DND-41 (cell line): Measurements from ENCODE around the gene TMEM154.

Source experiments
- ATAC-seq: fragments of 200-7000 bp; cut with Tn5 transposase; 3 replicates; pipeline ENCODE4 v1.9.1; 2021; ENCODE audit warnings: low read depth; ENCODE audit not compliant: insufficient read depth
- DNase-seq: peaks from one replicate; pipeline ENCODE4 v3.0.0-alpha.2; 2020
- H2AFZ ChIP-seq: 2 replicates; pipeline ENCODE4 v1.6.0; 2012; ENCODE audit warnings: low read depth, low read length
- H3K27ac ChIP-seq: 2 replicates; pipeline ENCODE4 v1.5.1; 2012; ENCODE audit warnings: low read length, inconsistent platforms
- H3K27me3 ChIP-seq: fragments of 200-600 bp; sonication (generic); 2 replicates; pipeline ENCODE4 v1.6.0; 2012; ENCODE audit warnings: low read length, mild to moderate bottlenecking, inconsistent platforms; ENCODE audit not compliant: insufficient read depth, poor library complexity
- H3K36me3 ChIP-seq: 2 replicates; pipeline ENCODE4 v1.5.1; 2012; ENCODE audit warnings: low read length, inconsistent platforms; ENCODE audit not compliant: insufficient read depth
- H3K4me1 ChIP-seq: 2 replicates; pipeline ENCODE4 v1.5.1; 2012; ENCODE audit warnings: mild to moderate bottlenecking, low read length; ENCODE audit not compliant: insufficient read depth
- H3K4me2 ChIP-seq: 2 replicates; pipeline ENCODE4 v1.6.0; 2012; ENCODE audit warnings: mild to moderate bottlenecking, moderate library complexity, low read length, inconsistent platforms; ENCODE audit not compliant: insufficient read depth
- H3K4me3 ChIP-seq, 2 experiments: fragments of 200-600 bp in 1 of 2; shearing (Covaris generic) in 1 of 2; 2 replicates each; pipeline ENCODE4 v1.5.1; 2012 to 2016; ENCODE audit warnings: inconsistent platforms in 2 of 2, low read length in 2 of 2, mild to moderate bottlenecking in 2 of 2, low read depth in 1 of 2, moderate library complexity in 1 of 2
- H3K79me2 ChIP-seq: 2 replicates; pipeline ENCODE4 v1.6.0; 2012; ENCODE audit warnings: low read length, inconsistent platforms; ENCODE audit not compliant: insufficient read depth
- H3K9ac ChIP-seq: 2 replicates; pipeline ENCODE4 v1.6.0; 2012; ENCODE audit warnings: low read depth, mild to moderate bottlenecking, inconsistent platforms, low read length, moderate library complexity
- H3K9me3 ChIP-seq: 2 replicates; pipeline ENCODE4 v1.5.1; 2012; ENCODE audit warnings: low read length, moderate library complexity, mild to moderate bottlenecking, inconsistent platforms; ENCODE audit not compliant: insufficient read depth, severe bottlenecking
- H4K20me1 ChIP-seq: 2 replicates; pipeline ENCODE4 v1.6.0; 2012; ENCODE audit warnings: low read length; ENCODE audit not compliant: insufficient read depth
- EZH2 ChIP-seq: IDR thresholded peaks from 3 replicates; pipeline ENCODE4 v1.6.1; 2012; ENCODE audit warnings: borderline replicate concordance, low read depth, mild to moderate bottlenecking, moderate library complexity, low read length, inconsistent platforms; ENCODE audit not compliant: severe bottlenecking
- TF ChIP-seq, protein P1 (sequence below): IDR thresholded peaks from 2 replicates; pipeline ENCODE4 v1.5.1; 2012; ENCODE audit warnings: borderline replicate concordance, low read length, moderate library complexity, mild to moderate bottlenecking; ENCODE audit not compliant: poor library complexity, severe bottlenecking; ENCODE audit errors: extremely low read depth

Gene TMEM154

GRCh38 chr4:152663203-152664066 is 16.4 kb downstream of the TMEM154 start:
- TF ChIP-seq EZH2 = no peak
- TF ChIP-seq, protein P1, sequence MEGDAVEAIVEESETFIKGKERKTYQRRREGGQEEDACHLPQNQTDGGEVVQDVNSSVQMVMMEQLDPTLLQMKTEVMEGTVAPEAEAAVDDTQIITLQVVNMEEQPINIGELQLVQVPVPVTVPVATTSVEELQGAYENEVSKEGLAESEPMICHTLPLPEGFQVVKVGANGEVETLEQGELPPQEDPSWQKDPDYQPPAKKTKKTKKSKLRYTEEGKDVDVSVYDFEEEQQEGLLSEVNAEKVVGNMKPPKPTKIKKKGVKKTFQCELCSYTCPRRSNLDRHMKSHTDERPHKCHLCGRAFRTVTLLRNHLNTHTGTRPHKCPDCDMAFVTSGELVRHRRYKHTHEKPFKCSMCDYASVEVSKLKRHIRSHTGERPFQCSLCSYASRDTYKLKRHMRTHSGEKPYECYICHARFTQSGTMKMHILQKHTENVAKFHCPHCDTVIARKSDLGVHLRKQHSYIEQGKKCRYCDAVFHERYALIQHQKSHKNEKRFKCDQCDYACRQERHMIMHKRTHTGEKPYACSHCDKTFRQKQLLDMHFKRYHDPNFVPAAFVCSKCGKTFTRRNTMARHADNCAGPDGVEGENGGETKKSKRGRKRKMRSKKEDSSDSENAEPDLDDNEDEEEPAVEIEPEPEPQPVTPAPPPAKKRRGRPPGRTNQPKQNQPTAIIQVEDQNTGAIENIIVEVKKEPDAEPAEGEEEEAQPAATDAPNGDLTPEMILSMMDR = no peak
- no peaks in the 10 kb centered on the region for H4K20me1 ChIP-seq
- no peaks in the 10 kb centered on the region for H3K79me2 ChIP-seq
- H3K36me3 ChIP-seq = no peaks in the 10 kb centered on the region
- DNase-seq = no peak
- H3K27ac ChIP-seq = no peak overlapping the region
- no peak overlapping the region for H3K9ac ChIP-seq
- ATAC-seq = no peak
- no peaks in the 10 kb centered on the region for H3K27me3 ChIP-seq
- no peak overlapping the region for H3K4me3 ChIP-seq
- H3K4me1 ChIP-seq = no peaks in the 10 kb centered on the region
- peaks cover 5% of the 10 kb centered on the region for H3K9me3 ChIP-seq
- H3K4me2 ChIP-seq = no peak overlapping the region
- H2AFZ ChIP-seq = no peak overlapping the region

GRCh38 chr4:152661649-152662048 is 18.1 kb downstream of the TMEM154 start:
- Histone ChIP-seq H3K27me3 (no peaks in the 10 kb centered on the region), H4K20me1 (no peaks in the 10 kb centered on the region), H3K9ac (no peak overlapping the region), H2AFZ (no peak overlapping the region), H3K36me3 (no peaks in the 10 kb centered on the region), H3K4me1 (no peaks in the 10 kb centered on the region), H3K9me3 (peaks cover 18% of the 10 kb centered on the region), H3K27ac (no peak overlapping the region), H3K79me2 (no peaks in the 10 kb centered on the region), H3K4me2 (no peak overlapping the region), H3K4me3 (no peak overlapping the region)
- TF ChIP-seq, protein P1 = no peak
- TF ChIP-seq EZH2 = no peak
- DNase-seq (no peak), ATAC-seq (no peak)

- no peaks in the 10 kb centered on the region for H4K20me1 ChIP-seq
- no peak for DNase-seq
- H3K9me3 ChIP-seq = peaks cover 23% of the 10 kb centered on the region
- H3K27ac ChIP-seq = no peak overlapping the region
- ATAC-seq = no peak
- H3K4me1 ChIP-seq = no peaks in the 10 kb centered on the region
- H3K79me2 ChIP-seq = no peaks in the 10 kb centered on the region
- H3K4me2 ChIP-seq = no peak overlapping the region
- H3K9ac ChIP-seq = no peak overlapping the region
- TF ChIP-seq, protein P1 = no peak
- TF ChIP-seq EZH2 = no peak
- H2AFZ ChIP-seq = no peak overlapping the region
- no peaks in the 10 kb centered on the region for H3K27me3 ChIP-seq
- H3K36me3 ChIP-seq = 0 out of 2 replicates have a peak, but pooled peaks cover 4% of the 10 kb centered on the region
- no peak overlapping the region for H3K4me3 ChIP-seq
Observed at GRCh38 chr4:152660526-152660925, 19.3 kb downstream of the TMEM154 start.
